Measurements from ENCODE around the gene GSC.

- TF ChIP-seq CTCF (IDR thresholded peaks at IDR 0.05): no peak
- TF ChIP-seq EZH2 (IDR thresholded peaks at IDR 0.05): no peak
Measured at GRCh38 chr14:94746131-94746530, 23.8 kb downstream of the GSC start.

Measured in neural progenitor cell (in vitro differentiated cells).